MCF 10A (cell line): Measurements from ENCODE around the gene ANAPC5. TPM values are rescaled to one million over a fixed set of nuclear protein-coding genes. Genes with fewer than 3 reads are reported as not detected.
A peak's percentile ranks its signal among the peaks of the same experiment; 100 is the strongest.

Experiments
- BruUV-seq: library from RNA; stranded (reverse); fragments of 400-500 nt; replicated peaks from 2 replicates; lab custom pipeline; 2021; lab: Mats Ljungman, UMichigan
- CTCF ChIA-PET: fragments of 300-600 bp; sonication (Branson Sonifier 250); formaldehyde crosslinking; extraction: SDS; loops from one replicate; lab custom pipeline; 2021; ENCODE audit warnings: antibody characterized with exemption, inconsistent platforms; lab: Yijun Ruan, JAX
- POLR2A ChIA-PET: fragments of 300-600, 350-650 bp; sonication (Branson Sonifier 250); formaldehyde crosslinking; extraction: SDS; loops from one replicate; lab custom pipeline; 2020; ENCODE audit warnings: antibody characterized with exemption, inconsistent platforms; lab: Yijun Ruan, JAX
- DNase-seq: peaks from one replicate; pipeline ENCODE4 v3.0.0-alpha.2; 2018; ENCODE audit not compliant: unreplicated experiment
- H3K27ac Mint-ChIP-seq: one replicate; pipeline ENCODE4 v1.8.0; 2022; ENCODE audit warnings: mild to moderate bottlenecking, low read depth, mixed read lengths; ENCODE audit not compliant: unreplicated experiment
- H3K27me3 Mint-ChIP-seq: one replicate; pipeline ENCODE4 v1.8.0; 2022; ENCODE audit warnings: mixed read lengths; ENCODE audit not compliant: insufficient read depth, unreplicated experiment
- H3K36me3 Mint-ChIP-seq: one replicate; pipeline ENCODE4 v1.8.0; 2022; ENCODE audit warnings: mild to moderate bottlenecking, moderate library complexity, mixed read lengths; ENCODE audit not compliant: insufficient read depth, unreplicated experiment
- H3K4me1 Mint-ChIP-seq: one replicate; pipeline ENCODE4 v1.8.0; 2022; ENCODE audit warnings: mixed read lengths; ENCODE audit not compliant: insufficient read depth, unreplicated experiment
- H3K4me3 Mint-ChIP-seq: one replicate; pipeline ENCODE4 v1.8.0; 2022; ENCODE audit warnings: mild to moderate bottlenecking, moderate library complexity, mixed read lengths; ENCODE audit not compliant: unreplicated experiment
- H3K9me3 Mint-ChIP-seq: one replicate; pipeline ENCODE4 v1.8.0; 2022; ENCODE audit warnings: mixed read lengths; ENCODE audit not compliant: unreplicated experiment
- CTCF ChIP-seq: fragments of 200-600 bp; IDR thresholded peaks from one replicate; pipeline ENCODE4 v1.8.0; 2022; ENCODE audit warnings: antibody characterized with exemption, mild to moderate bottlenecking; ENCODE audit not compliant: unreplicated experiment
- intact Hi-C: fragments of 100-400 bp; cut with micrococcal nuclease; formaldehyde crosslinking; loops from 2 replicates; pipeline ENCODE4 v1.14.1; 2022
- total RNA-seq: library from RNA; stranded (reverse); gene quantifications from 2 replicates; pipeline ENCODE4 v1.2.3, GENCODE V29; 2022

Gene ANAPC5
- total RNA-seq, 1 experiment from 2014 or later = 95.6 TPM

- intact Hi-C loops = no loop called here
- H3K36me3 Mint-ChIP-seq = peaks cover 80% of the 10 kb centered on the region
- CTCF ChIA-PET = interaction anchor here (0.6 kb wide), 2 partner anchors 55 to 378 kb away, joined by 3 read pairs; no protein-coding TSS in a partner anchor
- no peak overlapping the region for H3K4me3 Mint-ChIP-seq
- TSS peak; percentile 20 for BruUV-seq
- POLR2A ChIA-PET = no interaction called here
- no peak for TF ChIP-seq CTCF
- no peaks in the 10 kb centered on the region for H3K4me1 Mint-ChIP-seq
- H3K27ac Mint-ChIP-seq = no peak overlapping the region
- H3K27me3 Mint-ChIP-seq = no peaks in the 10 kb centered on the region
- DNase-seq = no peak
- no peaks in the 10 kb centered on the region for H3K9me3 Mint-ChIP-seq
Measured at GRCh38 chr12:121263206-121263935, 88.8 kb downstream of the ANAPC5 start.

- Mint-ChIP-seq H3K4me3 (no peak overlapping the region), H3K27me3 (no peaks in the 10 kb centered on the region), H3K27ac (no peak overlapping the region), H3K36me3 (peaks cover 61% of the 10 kb centered on the region), H3K4me1 (no peaks in the 10 kb centered on the region), H3K9me3 (no peaks in the 10 kb centered on the region)
- CTCF ChIA-PET = no interaction called here
- DNase-seq = no peak
- POLR2A ChIA-PET = no interaction called here
- TF ChIP-seq CTCF = no peak
- intact Hi-C loops = no loop called here
- no TSS peak for BruUV-seq
Measured at GRCh38 chr12:121261398-121261797, 90.8 kb downstream of the ANAPC5 start.

- CTCF ChIA-PET = no interaction called here
- no peaks in the 10 kb centered on the region for H3K9me3 Mint-ChIP-seq
- H3K27ac Mint-ChIP-seq = no peak overlapping the region
- no TSS peak for BruUV-seq
- peaks cover 48% of the 10 kb centered on the region for H3K36me3 Mint-ChIP-seq
- intact Hi-C loops = no loop called here
- TF ChIP-seq CTCF = no peak
- no peaks in the 10 kb centered on the region for H3K27me3 Mint-ChIP-seq
- POLR2A ChIA-PET = no interaction called here
- DNase-seq = no peak
- H3K4me1 Mint-ChIP-seq = no peaks in the 10 kb centered on the region
- H3K4me3 Mint-ChIP-seq = no peak overlapping the region
Measured at GRCh38 chr12:121260091-121260490, 92.1 kb downstream of the ANAPC5 start.

- Mint-ChIP-seq H3K4me1 (no peaks in the 10 kb centered on the region), H3K27ac (no peak overlapping the region), H3K36me3 (peaks cover 52% of the 10 kb centered on the region), H3K9me3 (no peaks in the 10 kb centered on the region), H3K27me3 (no peaks in the 10 kb centered on the region), H3K4me3 (no peak overlapping the region)
- ChIA-PET POLR2A (no interaction called here), CTCF (interaction anchor here (0.6 kb wide), 1 partner anchor 143 kb away, joined by 3 read pairs; no protein-coding TSS in a partner anchor)
- intact Hi-C loops = no loop called here
- BruUV-seq = no TSS peak
- no peak for DNase-seq
- TF ChIP-seq CTCF = no peak
Measured at GRCh38 chr12:121259074-121259473, 93.1 kb downstream of the ANAPC5 start.

Other genes starting within 250 kb of the ANAPC5 start
- 0.68 and 1.3 TPM in 2 replicates for gene P2RX7, start 219.5 kb downstream of the ANAPC5 start, total RNA-seq
- gene P2RX4, start 142.3 kb downstream of the ANAPC5 start, total RNA-seq = 8.1 and 10.7 TPM in 2 replicates
- 31.9 and 36.3 TPM in 2 replicates for gene CAMKK2, start 55.7 kb downstream of the ANAPC5 start, total RNA-seq
- gene RNF34, start 47.7 kb upstream of the ANAPC5 start, total RNA-seq = 40.5 and 40.9 TPM in 2 replicates
- gene KDM2B, start 228.6 kb upstream of the ANAPC5 start, total RNA-seq = 15.5 and 19.5 TPM in 2 replicates